AG20443 (cell line): ENCODE results near the gene MPZL1.
A peak's percentile ranks its signal among the peaks of the same experiment; 100 is the strongest.

Experiments
- DNase-seq: peaks from one replicate; pipeline ENCODE4 v3.0.0; 2012; ENCODE audit warnings: low spot score, mixed read lengths

The MPZL1 gene

DNA sequence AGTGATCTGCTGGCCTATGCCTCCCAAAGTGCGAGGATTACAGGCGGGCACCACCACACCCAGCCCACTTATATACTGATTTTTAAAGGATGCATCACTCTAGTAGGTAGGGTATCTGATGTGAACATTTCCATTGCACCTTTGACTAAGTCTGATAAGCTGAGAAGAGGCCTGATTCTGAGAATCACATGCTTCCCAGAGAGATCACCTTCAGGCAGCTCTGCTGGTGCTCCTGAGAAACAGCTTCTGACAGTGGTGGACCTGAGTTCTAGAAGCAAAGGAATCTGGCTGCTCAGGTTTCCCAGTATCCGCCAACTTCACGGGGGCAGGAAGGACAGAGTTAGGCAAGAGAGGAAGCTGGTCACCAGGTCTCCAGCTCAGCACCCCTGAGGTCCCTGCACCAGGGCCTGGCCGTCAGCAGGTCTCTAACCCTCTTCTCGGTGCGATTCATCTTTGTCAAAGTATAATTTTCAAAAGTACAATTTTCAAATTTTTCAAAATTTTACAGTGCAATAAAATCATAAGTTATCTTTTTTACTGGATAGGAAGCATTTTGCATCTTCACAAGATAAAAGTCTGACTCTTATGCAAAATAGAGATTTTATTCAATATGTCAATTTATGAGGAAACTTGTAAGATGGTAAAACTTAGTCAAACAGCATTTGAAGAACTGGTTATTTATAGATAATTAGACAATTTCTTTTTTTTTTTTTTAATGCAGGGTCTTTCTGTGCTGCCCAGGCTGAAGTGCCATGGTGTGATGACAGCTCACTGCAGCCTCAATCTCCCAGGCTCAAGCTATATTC lies 25.8 kb upstream of the MPZL1 start:
- DNase-seq, result no peak

DNA sequence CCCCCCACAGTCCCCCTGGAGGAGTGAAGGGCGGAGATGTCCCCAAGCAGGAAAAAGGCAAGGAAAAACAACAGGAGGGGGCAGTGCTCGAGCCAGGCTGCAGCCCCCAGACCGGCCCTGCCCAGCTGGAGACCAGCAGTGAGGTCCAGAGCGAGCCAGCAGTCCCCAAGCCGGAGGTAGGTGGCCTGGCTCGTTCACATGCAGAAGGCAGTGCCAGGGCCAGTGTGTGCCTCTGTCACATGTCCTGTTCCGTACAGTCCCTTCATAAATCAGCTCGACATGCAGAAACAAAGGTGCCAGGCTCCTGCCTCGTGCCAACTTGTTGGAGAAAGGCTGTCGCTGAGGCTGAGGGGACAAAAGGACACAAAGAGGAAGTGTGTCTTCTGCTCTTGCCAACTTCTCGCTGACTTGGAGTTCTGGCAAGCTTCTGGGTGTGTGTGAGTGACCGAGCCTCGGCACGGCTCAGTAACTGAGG lies 24.1 kb upstream of the MPZL1 start:
- DNase-seq, result no peak

DNA sequence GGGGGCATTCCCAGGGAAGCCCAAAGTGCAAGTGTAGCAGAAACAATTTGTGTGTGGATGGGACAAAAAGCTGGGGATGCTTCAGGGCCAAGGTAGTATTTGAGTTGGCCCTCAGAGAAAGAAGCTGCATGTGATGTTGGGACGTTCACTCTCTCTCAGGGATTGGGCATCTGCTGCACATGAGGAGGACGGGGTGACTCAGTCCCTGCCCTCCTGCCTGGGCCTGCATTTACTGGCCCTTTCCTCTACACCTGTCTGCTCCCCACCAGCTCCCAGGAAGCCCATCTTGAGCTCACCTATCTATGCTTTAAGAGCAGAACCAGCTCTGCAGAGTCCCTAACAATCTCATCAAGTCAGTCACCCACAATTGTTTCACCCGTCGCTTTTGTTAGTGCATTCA lies 23.5 kb upstream of the MPZL1 start:
- DNase-seq, result no peak

DNA sequence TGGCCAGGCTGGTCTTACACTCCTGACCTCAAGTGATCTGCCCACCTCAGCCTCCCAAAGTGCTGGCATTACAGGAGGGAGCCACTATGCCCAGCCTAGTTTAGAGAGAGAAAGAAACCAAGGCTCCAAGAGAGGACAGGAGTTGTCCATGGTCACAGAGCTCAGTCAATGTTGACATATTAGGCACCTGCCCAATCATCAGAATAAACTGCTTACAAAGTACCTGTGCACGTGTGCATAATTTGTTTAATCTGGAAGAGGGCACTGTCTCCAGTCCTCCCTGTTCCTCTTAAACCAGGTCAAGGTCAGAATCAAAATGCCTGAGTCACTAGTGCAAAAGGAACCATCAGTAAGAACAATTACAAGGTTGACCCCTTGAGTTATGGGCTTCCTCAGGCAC lies 20.3 kb upstream of the MPZL1 start:
- DNase-seq, result no peak

DNA sequence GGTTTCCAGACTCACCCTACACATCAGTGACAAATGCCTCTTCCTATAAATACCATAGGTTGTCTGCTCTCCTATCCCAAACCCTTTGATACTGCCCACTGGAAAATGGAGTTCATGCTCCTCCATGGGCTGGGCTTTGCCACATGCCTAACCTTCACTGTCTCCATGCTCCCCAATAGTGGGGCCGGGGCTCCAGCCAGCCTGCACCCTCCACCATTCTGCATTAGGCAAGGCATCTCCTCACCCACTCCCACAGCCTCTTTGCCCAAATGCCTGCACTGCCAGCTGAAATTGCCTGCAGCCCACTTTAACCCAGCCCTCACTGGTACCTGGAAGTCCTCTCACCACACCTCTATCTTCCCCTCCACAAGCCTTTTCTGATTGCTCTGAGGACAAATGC lies 18.2 kb upstream of the MPZL1 start:
- no peak for DNase-seq

DNA sequence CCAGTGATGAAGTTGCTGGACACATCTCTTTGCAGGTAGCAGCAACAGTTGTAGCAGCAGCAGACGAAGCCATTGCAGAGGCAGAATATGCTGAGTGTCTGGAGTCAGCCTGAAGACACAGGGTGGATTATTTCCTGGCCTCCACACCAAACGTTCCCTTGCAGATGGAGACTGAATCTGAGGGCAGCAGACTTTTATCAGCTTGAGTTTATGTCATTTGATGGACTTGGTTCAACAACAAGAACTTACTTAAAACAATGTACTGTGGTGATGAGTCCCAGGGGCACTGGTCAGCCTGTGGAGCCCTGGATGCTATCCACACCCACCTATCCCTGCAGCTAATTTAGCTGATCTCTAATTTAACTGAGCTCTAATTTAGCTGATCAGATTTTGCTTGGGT lies 17.1 kb upstream of the MPZL1 start:
- DNase-seq, result no peak

DNA sequence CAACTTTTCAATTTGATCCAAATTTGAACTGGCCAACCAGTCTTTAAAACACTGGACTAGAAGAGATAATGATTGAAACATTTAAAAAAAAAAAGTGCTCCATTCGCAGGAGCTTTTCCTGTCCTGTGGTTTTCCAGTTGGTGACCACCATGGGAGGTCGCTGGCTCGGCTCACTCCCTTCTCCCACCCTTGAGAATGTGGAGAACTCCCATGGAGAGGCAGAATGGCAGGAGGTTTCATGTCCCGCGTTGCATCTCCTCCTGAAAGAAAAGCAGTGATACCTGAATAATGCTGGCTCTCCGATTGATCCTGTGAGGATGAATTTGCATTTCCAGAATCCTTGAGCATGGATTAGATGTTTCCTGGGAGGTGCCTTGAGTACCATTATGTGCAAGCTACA lies 16.5 kb upstream of the MPZL1 start:
- no peak for DNase-seq

DNA sequence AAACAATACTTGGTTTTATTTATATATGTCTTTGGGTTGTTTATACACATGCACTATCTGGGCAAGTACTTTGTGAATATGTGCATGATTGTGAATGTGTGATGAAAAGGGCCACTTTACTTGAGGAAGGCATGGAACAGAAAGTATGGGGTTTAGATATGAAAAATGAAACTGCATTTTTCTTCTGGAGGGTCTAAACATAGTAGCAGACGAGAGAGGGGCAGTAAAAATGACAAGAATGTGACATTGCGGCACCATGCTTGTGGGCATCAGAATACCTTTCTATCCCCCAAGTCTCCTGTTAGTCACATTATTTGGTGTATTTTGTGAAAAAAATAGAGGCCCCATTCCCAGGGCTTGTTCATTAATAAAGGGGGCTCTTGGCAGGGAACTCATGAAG lies 15.4 kb upstream of the MPZL1 start:
- DNase-seq, result no peak

DNA sequence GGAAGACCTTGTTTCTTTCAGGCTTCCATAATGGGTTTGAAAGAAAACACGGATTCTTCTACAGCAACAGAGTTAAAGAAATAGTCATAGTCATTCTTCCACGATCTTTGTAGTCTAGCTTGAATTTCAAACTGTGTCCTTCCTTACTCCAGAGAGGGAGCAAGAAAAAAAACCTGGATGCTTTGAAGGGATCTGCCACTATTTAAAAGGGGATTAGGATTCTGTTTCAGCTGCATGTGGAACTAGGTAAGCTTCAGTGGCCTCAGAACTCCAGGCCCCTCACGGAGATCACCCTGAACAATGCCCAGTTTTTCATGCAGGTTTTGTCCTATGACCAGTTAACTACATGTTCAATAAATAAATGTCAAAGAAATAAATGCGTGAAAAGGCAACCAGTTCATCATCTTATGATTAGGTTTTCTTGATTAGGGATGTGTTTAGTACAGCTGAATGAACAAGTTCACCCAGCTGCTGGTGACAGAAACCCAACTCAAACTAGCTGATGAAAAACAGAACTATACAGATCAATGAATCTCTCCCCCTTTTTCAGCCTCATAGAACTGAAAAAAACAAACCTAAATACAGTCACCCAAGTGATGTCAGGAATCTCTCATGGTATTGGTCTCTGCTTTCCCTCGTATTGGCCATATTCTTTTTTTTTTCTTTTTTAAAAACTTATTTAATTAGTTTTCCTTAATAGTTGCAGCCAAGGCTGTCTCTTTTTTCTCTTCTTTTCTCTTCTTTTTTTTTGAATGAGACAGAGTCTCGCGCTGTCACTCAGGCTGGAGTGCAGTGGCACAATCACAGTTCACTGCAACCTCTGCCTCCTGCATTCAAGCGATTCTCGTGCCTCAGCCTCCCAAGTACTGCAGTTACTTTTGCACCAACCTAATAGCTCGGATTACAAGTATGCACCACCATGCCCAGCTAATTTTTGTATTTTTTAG lies 14.6 kb upstream of the MPZL1 start:
- DNase-seq, result no peak

DNA sequence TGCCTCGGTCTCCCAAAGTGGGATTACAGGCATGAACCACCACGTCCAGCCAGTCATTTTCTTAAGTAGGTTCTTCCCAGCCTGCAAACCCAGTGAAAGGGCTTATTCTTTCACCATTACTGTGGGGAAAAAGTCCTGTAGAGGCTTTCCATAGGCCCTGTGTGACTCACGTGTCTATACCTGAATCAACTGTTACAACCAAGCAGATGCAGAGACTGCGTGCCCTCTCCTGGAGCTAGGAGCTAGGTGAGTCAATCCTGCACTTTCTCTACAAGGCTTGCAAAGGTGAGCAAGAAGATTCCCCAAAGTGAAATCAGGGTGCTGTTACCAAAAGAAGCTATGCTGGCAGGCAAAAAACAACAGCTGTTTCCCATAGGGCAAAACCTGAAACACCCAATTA lies 13.8 kb upstream of the MPZL1 start:
- no peak for DNase-seq

DNA sequence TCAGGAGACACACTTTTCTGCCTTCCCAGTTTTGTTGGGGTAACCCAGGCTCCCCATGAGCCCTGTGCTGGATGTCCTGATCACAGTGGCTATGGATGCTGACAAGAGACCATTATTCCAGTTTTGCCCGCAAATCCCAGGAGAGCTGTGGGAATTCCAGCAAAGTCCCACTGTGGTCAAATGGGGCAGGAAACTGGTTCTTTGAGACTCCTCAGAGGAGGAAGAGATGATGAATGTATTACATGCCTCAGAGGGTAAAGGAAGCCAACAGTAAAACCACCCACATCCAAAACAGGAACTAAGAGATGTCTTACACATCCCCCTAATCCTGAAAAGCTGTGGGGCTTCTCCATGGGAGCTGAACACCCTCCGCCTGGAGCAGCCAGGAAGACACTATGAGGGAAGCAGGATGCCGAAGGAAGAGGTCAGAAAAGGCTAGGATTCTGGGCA lies 12.8 kb upstream of the MPZL1 start:
- no peak for DNase-seq

DNA sequence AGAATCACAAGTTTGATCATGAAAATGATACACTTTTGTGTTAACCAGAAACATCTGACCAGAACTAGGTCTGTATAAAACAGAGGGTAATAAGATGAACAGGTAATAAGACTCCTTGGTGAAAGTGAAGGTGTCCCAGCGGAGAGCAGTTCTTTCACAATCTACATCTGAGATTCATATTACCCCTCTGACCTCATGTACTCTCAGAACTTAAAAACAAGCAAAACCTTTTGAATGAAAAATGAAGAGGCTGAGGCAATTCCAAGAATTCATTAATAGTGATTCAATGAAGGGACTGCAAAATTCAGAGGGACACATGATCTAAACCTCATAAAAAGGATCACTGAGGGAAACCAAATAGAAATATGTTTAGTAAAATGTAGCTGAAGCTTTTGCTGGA lies 10.9 kb upstream of the MPZL1 start:
- no peak for DNase-seq

DNA sequence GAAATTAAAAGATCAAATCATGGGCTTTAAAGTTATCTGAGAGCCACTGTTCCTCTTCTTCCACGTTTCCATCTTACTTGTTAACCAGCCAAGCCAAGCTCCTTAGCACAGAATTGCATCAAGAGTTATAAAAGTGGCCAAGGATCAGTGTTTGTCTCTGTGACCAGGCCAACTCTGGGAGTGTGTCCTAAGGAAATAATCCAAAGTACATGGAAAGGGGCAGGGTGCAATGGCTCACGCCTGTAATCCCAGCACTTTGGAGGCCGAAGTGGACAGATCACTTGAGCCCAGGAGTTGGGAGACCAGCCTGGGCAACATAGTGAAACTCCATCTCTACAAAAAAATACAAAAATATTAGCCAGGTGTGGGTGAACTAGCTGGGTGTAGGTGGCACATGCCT lies 10.0 kb upstream of the MPZL1 start:
- DNase-seq, result no peak

DNA sequence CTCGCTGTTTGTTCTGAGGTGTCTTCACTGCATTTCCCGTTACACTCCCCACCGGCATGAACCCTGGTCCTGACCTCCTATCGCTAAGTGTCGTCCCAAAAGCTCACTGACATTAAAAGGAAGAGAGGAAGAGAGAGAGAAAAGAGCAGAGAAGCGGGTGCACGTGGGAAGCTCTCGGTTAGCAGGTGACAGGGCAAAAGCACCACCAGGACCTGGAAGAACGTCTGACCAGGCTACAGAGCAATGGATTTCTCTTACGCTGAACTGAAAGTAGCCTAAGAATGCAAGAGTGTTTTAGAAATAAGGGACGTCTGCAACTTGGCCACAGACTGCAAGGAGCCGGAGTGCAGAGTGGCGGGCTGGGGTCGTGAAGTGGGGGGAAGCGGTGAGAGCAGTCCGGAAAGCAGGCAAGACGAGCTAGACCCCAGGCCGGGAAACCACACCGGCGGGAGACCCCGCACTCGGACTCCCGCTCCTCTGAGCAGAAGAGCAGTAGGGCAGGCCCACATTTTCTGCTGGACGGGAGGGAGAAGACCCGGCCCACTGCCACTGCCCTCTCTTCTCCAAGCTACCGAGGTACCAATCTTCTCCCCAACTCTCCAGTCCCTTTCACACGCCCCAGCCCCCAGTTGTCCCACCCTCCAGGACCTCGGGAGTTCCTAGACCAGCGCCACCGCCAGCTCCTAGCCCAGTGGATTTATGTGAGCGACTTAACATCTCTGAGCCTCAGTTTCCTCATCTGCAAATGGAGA lies 8.3 kb upstream of the MPZL1 start:
- DNase-seq, result no peak

DNA sequence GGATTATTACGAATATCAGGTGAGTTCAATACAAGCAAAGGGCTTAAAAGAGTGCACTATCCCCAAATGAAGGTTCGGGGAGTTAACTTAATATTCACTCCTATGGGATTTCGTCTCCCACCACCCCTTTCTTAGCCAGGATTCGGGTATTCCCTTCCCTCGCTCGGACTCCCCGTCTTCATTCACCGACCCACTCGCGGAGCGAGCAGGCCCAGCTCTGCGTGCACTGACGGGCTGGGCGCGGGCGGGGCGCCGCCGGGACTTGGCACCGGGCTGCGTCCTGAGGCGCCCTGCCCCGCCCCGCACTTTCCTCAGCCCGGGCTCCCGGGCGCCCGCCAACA lies 7.7 kb upstream of the MPZL1 start:
- peak; percentile 92 for DNase-seq

DNA sequence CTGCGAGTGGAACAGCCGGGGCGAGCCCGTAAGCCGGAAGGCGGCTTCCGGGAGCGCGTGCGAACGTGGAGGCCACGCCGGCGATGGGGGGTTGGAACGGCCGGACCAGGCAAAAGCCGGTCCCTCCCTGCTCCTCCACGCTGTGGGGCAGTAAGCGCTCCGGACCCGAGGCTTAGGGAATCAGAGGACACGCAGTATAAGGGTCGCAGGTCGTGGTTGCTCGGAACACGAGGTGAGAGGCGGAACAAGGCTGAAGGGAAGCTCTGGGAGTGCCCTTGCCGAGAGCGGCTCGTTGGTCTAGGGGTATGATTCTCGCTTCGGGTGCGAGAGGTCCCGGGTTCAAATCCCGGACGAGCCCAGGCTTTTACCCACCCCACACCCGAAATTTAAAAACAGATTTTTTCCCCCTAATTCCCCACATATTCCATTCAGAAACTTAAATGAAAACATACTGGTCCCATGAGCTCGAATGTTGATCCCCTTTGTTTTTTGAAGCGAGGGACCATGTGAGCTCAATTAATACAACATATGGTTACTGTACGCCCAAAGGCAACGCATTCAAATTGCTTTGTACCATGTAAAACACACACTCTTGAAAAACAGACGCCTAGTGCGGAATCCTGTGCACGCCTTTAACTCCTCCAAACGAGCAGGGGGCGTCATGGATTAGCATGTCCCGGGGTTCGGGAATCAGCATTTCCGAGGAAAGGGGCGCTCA lies 7.2 kb upstream of the MPZL1 start:
- DNase-seq, result peak; percentile 44

DNA sequence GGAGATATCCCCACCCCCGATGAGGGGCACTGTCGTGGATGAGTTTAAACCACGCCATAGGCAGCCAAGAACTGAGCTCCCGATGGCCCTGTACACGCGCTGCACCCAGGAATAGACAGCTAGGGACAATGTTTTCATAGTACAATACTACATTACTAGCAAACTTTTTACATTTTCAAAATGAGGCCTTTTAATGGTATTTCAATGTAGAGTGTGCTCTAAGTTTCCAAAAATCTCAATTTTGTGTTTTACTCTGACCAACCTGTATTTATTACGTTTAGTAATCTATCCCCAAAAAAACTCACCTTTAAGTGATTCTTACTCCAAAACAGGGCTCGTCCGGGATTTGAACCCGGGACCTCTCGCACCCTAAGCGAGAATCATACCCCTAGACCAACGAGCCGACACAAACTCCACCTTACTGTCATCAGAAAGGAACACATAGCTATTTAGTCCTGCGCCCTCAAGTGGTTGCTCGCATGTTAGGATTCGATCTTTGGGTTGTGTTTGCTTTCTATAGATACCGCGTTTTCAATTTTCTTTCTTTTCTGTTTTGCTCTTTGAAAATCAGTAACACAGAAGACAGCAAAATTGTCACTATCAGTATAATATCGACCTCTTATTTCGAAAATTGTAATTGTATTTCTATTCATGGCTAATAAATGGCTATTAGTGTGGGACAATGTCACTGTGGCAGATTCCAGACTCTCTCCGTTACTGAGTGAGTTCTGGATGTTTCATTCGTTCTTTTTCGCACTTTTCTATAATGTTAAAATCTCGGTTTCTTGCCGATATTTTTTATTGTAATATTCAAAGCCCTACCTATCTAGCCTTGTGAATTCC lies 6.4 kb upstream of the MPZL1 start:
- peak; percentile 77 for DNase-seq

DNA sequence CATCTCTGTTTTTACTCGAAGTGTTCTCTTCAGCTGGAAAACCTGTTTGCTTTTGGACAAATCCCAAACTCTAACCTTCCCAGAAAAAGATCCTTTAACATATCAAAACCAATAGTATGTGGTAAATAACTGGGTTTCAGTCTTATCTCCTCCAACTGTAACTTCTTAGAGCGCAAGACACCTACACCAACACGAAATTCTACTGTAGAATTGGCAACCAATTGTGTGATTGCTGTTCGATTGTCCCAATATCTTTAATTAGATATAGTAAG lies 5.8 kb upstream of the MPZL1 start:
- no peak for DNase-seq

DNA sequence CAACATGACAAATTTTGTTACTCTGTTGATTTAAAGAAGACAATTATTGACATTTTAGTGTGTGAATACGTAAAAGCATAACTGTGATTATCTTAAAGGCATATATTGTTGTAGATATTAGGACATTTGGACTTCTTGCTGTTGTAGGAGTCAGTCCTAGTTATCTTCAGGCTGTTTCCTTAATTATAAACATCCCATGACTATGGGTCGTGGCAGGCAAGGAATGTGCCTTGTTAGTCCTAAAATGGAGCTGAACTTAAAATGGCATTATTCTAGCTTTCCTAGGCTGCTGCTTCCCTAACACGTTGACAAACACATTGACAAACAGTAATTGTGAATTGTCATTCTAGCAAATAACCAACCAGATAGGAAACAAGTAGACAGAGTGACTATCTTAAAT lies 4.4 kb upstream of the MPZL1 start:
- DNase-seq, result no peak

DNA sequence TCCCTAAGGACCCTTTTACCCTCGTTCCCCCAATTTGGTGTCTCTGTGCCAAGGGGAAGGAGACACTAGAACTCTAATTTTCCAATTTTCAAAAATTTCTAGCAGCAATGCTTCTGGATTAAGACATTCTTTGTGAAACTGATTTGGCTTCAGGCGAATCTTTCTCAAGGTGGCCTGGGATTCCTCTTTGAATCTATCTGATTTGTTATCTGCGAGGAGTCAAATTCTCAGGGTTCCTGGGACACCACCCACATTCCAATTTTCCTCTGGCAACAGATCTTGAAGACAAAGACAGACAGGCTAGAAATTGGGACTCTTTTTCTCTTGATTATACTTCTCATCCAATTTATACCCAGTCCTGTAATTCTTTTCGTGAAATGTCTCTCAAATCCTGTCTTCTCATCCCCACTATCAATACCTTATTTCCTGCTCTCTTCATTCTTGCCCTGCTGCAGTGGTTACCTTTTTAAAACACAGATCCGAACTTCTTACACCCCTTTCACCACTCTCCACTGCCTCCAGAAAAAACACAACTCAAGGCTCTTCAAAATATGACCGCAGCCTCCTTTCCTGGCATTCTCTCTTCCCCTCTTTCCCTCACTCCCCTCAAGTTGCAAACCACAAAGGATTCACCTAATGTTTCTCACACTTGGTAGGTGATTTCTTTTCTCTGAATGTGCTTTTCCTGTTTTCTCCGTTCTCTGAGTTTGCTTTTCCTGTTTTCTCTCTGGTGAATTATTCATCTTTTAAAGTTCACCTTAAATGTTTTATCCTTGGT lies 2.7 kb upstream of the MPZL1 start:
- DNase-seq, result no peak
